Measurements from ENCODE around the gene SEC14L5.

SEC14L5 gene

GRCh38 chr16:5008311-5008731, 50.2 kb downstream of the SEC14L5 start (continued):
- TF ChIP-seq ZFHX2 (tag by site-specific recombination; conservative IDR thresholded peaks at IDR 0.05) (no peak), ZNF366 (tag by site-specific recombination; conservative IDR thresholded peaks at IDR 0.05) (no peak), ZNF626 (tag by site-specific recombination; IDR thresholded peaks at IDR 0.05) (no peak), ZNF362 (tag by site-specific recombination; IDR thresholded peaks at IDR 0.05) (no peak), INSM2 (tag by site-specific recombination; IDR thresholded peaks at IDR 0.05) (no peak), KLF10 (tag by site-specific recombination; IDR thresholded peaks at IDR 0.05) (no peak), SP3 (tag by site-specific recombination; IDR thresholded peaks at IDR 0.05) (no peak)

GRCh38 chr16:5010576-5011329, 52.6 kb downstream of the SEC14L5 start:
- TF ChIP-seq PATZ1 (tag by site-specific recombination; IDR thresholded peaks at IDR 0.05) (no peak), KLF17 (tag by site-specific recombination; IDR thresholded peaks at IDR 0.05) (no peak), YY1 (tag by site-specific recombination; IDR thresholded peaks at IDR 0.05) (no peak), GLI4 (tag by site-specific recombination; IDR thresholded peaks at IDR 0.05) (no peak), ZFP37 (tag by site-specific recombination; IDR thresholded peaks at IDR 0.05) (no peak), ZNF302 (tag by site-specific recombination; IDR thresholded peaks at IDR 0.05; ENCODE audit: low read depth) (no peak), ZNF362 (tag by site-specific recombination; IDR thresholded peaks at IDR 0.05) (no peak), ZNF423 (tag by site-specific recombination; IDR thresholded peaks at IDR 0.05) (no peak), PBX3 (CRISPR knock-in tag; IDR thresholded peaks at IDR 0.05) (no peak), KLF8 (tag by site-specific recombination; IDR thresholded peaks at IDR 0.05) (no peak), ZNF747 (tag by site-specific recombination; IDR thresholded peaks at IDR 0.05) (no peak), ZNF645 (tag by site-specific recombination; IDR thresholded peaks at IDR 0.05) (no peak), ZNF555 (tag by site-specific recombination; conservative IDR thresholded peaks at IDR 0.05) (no peak), ZNF514 (tag by site-specific recombination; IDR thresholded peaks at IDR 0.05) (no peak), ZNF585B (tag by site-specific recombination; IDR thresholded peaks at IDR 0.05) (no peak), ZBTB1 (tag by site-specific recombination; IDR thresholded peaks at IDR 0.05) (no peak), ZNF768 (tag by site-specific recombination; IDR thresholded peaks at IDR 0.05) (no peak), ZNF521 (tag by site-specific recombination; IDR thresholded peaks at IDR 0.05) (no peak)
- no peaks in the 10 kb centered on the region for H3K9me3 ChIP-seq (ENCODE audit: control insufficient read depth, insufficient read depth, low read depth, low read length)
- ChIA-PET CTCF (interaction anchor here (0.8 to 1.1 kb wide), 2 partner anchors 14 to 46 kb away, joined by 3 to 4 read pairs; no protein-coding TSS in a partner anchor), POLR2A (interaction anchor here (0.5 kb wide), 1 partner anchor 523 kb away, joined by 3 read pairs; no protein-coding TSS in a partner anchor)
- no peak overlapping the region for H3K4me3 ChIP-seq (ENCODE audit: low read depth, low read length)
- H3K27ac ChIP-seq (ENCODE audit: extremely low read depth, low read depth, low read length) = no peak overlapping the region
- no peaks in the 10 kb centered on the region for H3K4me1 ChIP-seq (ENCODE audit: control insufficient read depth, insufficient read depth, low read length)
- no peaks in the 10 kb centered on the region for H3K36me3 ChIP-seq (ENCODE audit: control insufficient read depth in 2 of 2, insufficient read depth in 1 of 2, low read length in 2 of 2)

All from HEK293 (cell line).